ENCODE measurements around the gene CAMK2A. TPM values are rescaled to one million over a fixed set of nuclear protein-coding genes. Genes with fewer than 3 reads are reported as not detected.

The CAMK2A gene
- total and polyA plus RNA-seq, 2 of the 4 experiments (the other 2 are of a cell fraction): 0.18 to 0.19 TPM

GRCh38 chr5:150222906-150223305 is 66.7 kb downstream of the CAMK2A start:
- Histone ChIP-seq H2AK9ac (replicated peaks; ENCODE audit: low read depth, low read length, poor library complexity) (no peak overlapping the region), H3K4me1 (ENCODE audit: control insufficient read depth, insufficient read depth, low read length) (peaks cover 3% of the 10 kb centered on the region; the same call in 1 of the 2 replicates), H3K79me1 (ENCODE audit: low read depth in 1 of 2, low read length in 2 of 2) (no peaks in the 10 kb centered on the region), H3K4ac (ENCODE audit: low read depth, low read length) (no peak overlapping the region), H4K20me1 (ENCODE audit: insufficient read depth, low read length) (no peaks in the 10 kb centered on the region), H4K5ac (ENCODE audit: low read depth, low read length) (no peak overlapping the region), H3K23ac (ENCODE audit: low read depth, low read length) (no peak overlapping the region), H4K8ac (ENCODE audit: low read depth in 2 of 2, low read length in 2 of 2) (no peak overlapping the region), H2BK5ac (ENCODE audit: low read depth, low read length, poor library complexity, severe bottlenecking) (no peak overlapping the region), H4K91ac (ENCODE audit: insufficient read depth, low read depth, low read length) (no peak overlapping the region), H3K18ac (ENCODE audit: low read depth, low read length) (no peak overlapping the region), H3K4me3 (ENCODE audit: insufficient read depth, low read depth, low read length) (no peak overlapping the region), H3K27ac (ENCODE audit: insufficient read depth, low read length) (no peak overlapping the region), H3K56ac (ENCODE audit: extremely low read depth, insufficient read depth, low read length) (no peak overlapping the region), H2BK20ac (ENCODE audit: low read depth, low read length) (no peak overlapping the region), H3K9me1 (ENCODE audit: insufficient read depth, low read length) (no peaks in the 10 kb centered on the region), H3K27me3 (ENCODE audit: control insufficient read depth, insufficient read depth, low read length) (no peaks in the 10 kb centered on the region; the same call in 1 of the 2 replicates), H3K9ac (ENCODE audit: low read depth, low read length) (no peak overlapping the region), H2BK15ac (ENCODE audit: low read depth, low read length) (no peak overlapping the region), H2AK5ac (ENCODE audit: low read depth, low read length) (no peak overlapping the region), H3K4me2 (ENCODE audit: low read depth, low read length) (no peak overlapping the region), H3K14ac (replicated peaks; ENCODE audit: low read depth, low read length) (no peak overlapping the region), H2BK120ac (ENCODE audit: low read depth, low read length) (no peak overlapping the region), H2AFZ (replicated peaks; ENCODE audit: low read length, poor library complexity) (no peak overlapping the region), H3K9me3 (ENCODE audit: control insufficient read depth, insufficient read depth, low read length) (no peaks in the 10 kb centered on the region), H3K36me3 (ENCODE audit: control insufficient read depth, insufficient read depth, low read length) (no peaks in the 10 kb centered on the region)
- DNase-seq (no peak), ATAC-seq (ENCODE audit: low read depth) (no peak)
- POLR2A ChIA-PET (ENCODE audit: unreplicated experiment): no interaction called here
- TF ChIP-seq CEBPB (IDR thresholded peaks at IDR 0.05; ENCODE audit: low read depth, low read length): no peak
- TF ChIP-seq CTCF (conservative IDR thresholded peaks at IDR 0.05; ENCODE audit: low read depth, low read length): no peak
- TF ChIP-seq RFX5 (IDR thresholded peaks at IDR 0.05; ENCODE audit: low read depth, low read length): no peak
- TF ChIP-seq RAD21 (IDR thresholded peaks at IDR 0.05; ENCODE audit: low read length): no peak
- no peak for TF ChIP-seq ELK1 (IDR thresholded peaks at IDR 0.05; ENCODE audit: borderline replicate concordance, low read depth, low read length)
- TF ChIP-seq SMC3 (IDR thresholded peaks at IDR 0.05; ENCODE audit: low read depth, low read length): no peak
- CTCF ChIA-PET: interaction anchor here (0.6 kb wide), 1 partner anchor 308 kb away, joined by 4 read pairs; no protein-coding TSS in a partner anchor
- no TSS peak for BruUV-seq (replicated peaks)
- dilution Hi-C loops (cut with HindIII; ENCODE audit: low sequenced_read_pairs, unreplicated experiment): no loop called here
- WGBS, 2 experiments (ENCODE audit: extremely low coverage in 2 of 2, insufficient read length in 1 of 2): 95% methylated on average over 12 of the region's 21 CpGs; no CpG with 5 or more reads in 1 of the 2 experiments
- intact Hi-C loops (cut with micrococcal nuclease): no loop called here
- in situ Hi-C loops (cut with MboI; ENCODE audit: low sequenced_read_pairs): loop anchor here (25.0 kb wide), 1 partner anchor 586 kb away; no protein-coding TSS in a partner anchor

Data from IMR-90 (cell line).